Ishikawa (cell line): Measurements from ENCODE around the gene ABCD3.

ENCODE experiments used
- CEBPB ChIP-seq: IDR thresholded peaks from 2 replicates; pipeline ENCODE4 v1.6.1; 2012
- CREB1 ChIP-seq: IDR thresholded peaks from 2 replicates; pipeline ENCODE4 v1.6.1; 2012; ENCODE audit warnings: low read depth
- EGR1 ChIP-seq: IDR thresholded peaks from 2 replicates; pipeline ENCODE4 v1.6.1; 2012
- EP300 ChIP-seq: IDR thresholded peaks from 2 replicates; pipeline ENCODE4 v1.6.1; 2012; ENCODE audit warnings: borderline replicate concordance
- FOXM1 ChIP-seq: IDR thresholded peaks from 2 replicates; pipeline ENCODE4 v1.6.1; 2012; ENCODE audit warnings: low read depth, borderline replicate concordance
- NFIC ChIP-seq: IDR thresholded peaks from 2 replicates; pipeline ENCODE4 v1.6.1; 2012
- RAD21 ChIP-seq: IDR thresholded peaks from 2 replicates; pipeline ENCODE4 v1.6.1; 2012; ENCODE audit warnings: low read depth
- TAF1 ChIP-seq: IDR thresholded peaks from 2 replicates; pipeline ENCODE4 v1.6.1; 2012; ENCODE audit warnings: low read depth, mild to moderate bottlenecking
- TCF12 ChIP-seq: IDR thresholded peaks from 2 replicates; pipeline ENCODE4 v1.6.1; 2012; ENCODE audit warnings: low read depth
- TEAD4 ChIP-seq: IDR thresholded peaks from 2 replicates; pipeline ENCODE4 v1.6.1; 2012
- YY1 ChIP-seq: IDR thresholded peaks from 2 replicates; pipeline ENCODE4 v1.6.1; 2012; ENCODE audit warnings: low read depth
- ZBTB7A ChIP-seq: IDR thresholded peaks from 2 replicates; pipeline ENCODE4 v1.6.1; 2012; ENCODE audit warnings: low read depth
- TF ChIP-seq, protein P1 (sequence below): IDR thresholded peaks from 2 replicates; pipeline ENCODE4 v1.6.1; 2012; ENCODE audit warnings: low read depth, mild to moderate bottlenecking
- TF ChIP-seq, protein P2 (sequence below): IDR thresholded peaks from 2 replicates; pipeline ENCODE4 v1.6.1; 2012
- TF ChIP-seq, protein P3 (sequence below): IDR thresholded peaks from 2 replicates; pipeline ENCODE4 v1.6.1; 2012

The ABCD3 gene

DNA sequence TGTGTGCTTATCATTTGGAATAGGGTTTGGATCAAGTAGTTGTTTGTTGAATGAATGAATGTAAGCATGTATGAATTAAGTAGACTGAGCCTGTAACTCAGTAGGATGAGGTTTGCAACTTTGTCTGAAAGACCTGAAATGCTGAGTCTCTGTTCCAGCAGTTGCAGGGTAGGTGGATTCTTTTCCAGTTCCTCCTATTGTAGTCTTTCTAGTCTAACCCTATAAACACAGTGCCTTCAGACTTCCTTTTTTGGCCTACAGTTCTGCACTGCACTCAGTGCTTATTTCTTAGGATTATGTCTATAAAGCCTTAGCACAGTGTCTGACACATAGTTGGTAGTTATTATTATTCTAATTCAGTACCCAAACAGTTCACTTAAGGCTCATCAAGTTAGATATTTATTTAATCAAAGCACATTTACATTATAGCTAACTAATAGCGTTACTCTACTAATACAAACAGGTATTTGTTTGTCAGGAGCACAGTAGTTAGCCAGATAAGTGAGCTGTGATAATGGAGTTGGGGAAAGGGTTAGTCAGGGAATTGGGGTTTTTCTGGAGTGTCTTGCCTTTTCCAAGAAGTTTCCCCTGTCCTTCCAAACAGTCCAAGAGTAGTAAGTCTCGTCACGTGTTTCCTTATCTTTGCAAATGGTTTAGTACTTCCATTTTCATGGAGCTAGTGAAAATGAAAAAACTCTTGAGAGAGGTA is 45.0 kb downstream of the ABCD3 start:
- TF ChIP-seq FOXM1 = no peak
- no peak for TF ChIP-seq RAD21
- TF ChIP-seq, protein P1, sequence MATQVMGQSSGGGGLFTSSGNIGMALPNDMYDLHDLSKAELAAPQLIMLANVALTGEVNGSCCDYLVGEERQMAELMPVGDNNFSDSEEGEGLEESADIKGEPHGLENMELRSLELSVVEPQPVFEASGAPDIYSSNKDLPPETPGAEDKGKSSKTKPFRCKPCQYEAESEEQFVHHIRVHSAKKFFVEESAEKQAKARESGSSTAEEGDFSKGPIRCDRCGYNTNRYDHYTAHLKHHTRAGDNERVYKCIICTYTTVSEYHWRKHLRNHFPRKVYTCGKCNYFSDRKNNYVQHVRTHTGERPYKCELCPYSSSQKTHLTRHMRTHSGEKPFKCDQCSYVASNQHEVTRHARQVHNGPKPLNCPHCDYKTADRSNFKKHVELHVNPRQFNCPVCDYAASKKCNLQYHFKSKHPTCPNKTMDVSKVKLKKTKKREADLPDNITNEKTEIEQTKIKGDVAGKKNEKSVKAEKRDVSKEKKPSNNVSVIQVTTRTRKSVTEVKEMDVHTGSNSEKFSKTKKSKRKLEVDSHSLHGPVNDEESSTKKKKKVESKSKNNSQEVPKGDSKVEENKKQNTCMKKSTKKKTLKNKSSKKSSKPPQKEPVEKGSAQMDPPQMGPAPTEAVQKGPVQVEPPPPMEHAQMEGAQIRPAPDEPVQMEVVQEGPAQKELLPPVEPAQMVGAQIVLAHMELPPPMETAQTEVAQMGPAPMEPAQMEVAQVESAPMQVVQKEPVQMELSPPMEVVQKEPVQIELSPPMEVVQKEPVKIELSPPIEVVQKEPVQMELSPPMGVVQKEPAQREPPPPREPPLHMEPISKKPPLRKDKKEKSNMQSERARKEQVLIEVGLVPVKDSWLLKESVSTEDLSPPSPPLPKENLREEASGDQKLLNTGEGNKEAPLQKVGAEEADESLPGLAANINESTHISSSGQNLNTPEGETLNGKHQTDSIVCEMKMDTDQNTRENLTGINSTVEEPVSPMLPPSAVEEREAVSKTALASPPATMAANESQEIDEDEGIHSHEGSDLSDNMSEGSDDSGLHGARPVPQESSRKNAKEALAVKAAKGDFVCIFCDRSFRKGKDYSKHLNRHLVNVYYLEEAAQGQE = no peak
- TF ChIP-seq TCF12 = no peak

DNA sequence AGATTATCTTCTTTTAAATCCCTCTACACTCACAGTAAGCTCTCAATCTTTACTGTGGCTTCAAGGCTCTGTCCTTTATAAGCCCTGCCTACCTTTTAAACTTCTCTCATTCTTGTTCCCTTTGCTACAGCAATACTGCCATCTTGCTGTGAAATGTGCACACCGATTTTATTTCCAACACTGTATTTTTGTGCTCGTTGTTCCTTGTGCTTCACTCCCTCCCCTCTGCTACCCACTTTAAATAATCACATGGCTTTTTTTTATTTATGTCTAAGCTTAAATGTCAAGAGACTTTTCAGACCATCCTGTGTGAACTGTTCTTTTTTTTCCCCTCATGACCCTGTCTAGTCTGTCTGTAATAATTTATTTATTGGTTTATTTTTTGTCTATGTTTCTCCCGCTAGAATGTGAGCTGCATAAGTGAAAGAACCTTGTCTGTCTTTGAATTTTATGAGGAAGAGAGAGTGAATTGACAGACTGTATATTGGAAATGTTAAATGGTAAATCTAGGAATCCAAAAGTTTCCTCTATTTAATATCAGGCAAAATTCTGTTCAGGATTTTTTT is 45.7 kb downstream of the ABCD3 start:
- TF ChIP-seq RAD21 (peak; percentile 78), EGR1 (no peak)

DNA sequence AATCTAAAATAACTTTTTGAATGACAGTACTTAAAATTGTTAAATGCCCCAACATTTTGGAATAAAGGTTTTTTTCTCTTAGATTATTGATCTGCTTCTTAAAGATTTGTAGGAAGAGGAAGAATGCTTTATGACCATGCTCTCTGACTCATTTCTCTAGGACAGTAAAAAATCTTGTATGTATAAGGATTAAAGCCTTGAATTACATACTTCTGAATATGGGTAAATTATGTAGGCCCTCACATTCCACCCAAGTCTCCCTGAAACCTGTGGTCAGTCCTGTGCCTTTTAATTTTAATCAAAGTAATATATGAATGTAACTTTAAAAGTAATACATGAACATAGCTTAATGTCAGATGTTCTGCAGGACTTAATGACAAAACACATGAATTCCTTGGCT is 50.5 kb downstream of the ABCD3 start:
- TF ChIP-seq TCF12 (no peak), TAF1 (no peak), CEBPB (no peak), CREB1 (no peak), TEAD4 (no peak), FOXM1 (no peak), NFIC (no peak)
- TF ChIP-seq, protein P2, sequence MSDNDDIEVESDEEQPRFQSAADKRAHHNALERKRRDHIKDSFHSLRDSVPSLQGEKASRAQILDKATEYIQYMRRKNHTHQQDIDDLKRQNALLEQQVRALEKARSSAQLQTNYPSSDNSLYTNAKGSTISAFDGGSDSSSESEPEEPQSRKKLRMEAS = no peak

DNA sequence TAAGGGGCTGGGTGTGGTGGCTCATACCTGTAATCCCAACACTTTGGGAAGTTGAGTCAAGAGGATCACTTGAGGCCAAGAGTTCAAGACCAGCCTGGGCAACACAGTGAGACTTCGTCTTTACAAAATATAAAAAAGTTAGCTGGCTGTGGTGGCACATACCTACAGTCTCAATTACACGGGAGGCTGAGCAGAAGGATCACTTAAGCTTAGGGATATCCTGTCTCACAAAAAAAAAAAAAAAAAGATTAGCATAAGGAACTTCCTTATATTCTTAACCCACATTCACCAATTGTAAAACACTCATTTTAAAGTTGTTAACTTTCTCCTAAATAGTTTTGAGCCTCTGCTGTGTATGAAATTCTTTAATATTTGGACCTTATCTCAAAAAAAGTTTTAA is 53.1 kb downstream of the ABCD3 start:
- TF ChIP-seq EP300 (no peak), ZBTB7A (no peak), TCF12 (no peak), CEBPB (no peak), RAD21 (no peak), NFIC (no peak), YY1 (no peak), CREB1 (no peak), TEAD4 (no peak), FOXM1 (no peak), TAF1 (no peak), EGR1 (no peak)
- TF ChIP-seq, protein P2 = no peak
- TF ChIP-seq, protein P1 = no peak
- TF ChIP-seq, protein P3, sequence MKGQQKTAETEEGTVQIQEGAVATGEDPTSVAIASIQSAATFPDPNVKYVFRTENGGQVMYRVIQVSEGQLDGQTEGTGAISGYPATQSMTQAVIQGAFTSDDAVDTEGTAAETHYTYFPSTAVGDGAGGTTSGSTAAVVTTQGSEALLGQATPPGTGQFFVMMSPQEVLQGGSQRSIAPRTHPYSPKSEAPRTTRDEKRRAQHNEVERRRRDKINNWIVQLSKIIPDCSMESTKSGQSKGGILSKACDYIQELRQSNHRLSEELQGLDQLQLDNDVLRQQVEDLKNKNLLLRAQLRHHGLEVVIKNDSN = no peak

DNA sequence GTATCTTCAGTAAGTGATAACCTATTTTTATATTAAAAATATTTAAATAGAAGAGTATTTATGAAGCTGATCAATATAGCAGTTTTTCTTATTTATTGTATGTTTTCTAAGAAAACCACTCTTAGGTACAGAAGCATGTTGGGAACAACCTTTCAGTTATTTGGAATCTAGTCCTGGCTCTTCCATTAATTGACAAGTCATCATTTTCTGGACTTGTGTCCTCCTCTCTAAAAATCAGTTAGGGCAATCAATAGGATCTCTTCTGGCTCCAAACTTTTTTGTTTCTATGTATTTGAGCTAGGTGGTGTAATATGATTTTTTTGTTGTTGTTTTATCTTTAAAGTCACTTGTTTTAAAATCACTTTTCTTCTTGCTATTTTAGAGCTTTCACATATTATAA is 57.0 kb downstream of the ABCD3 start:
- TF ChIP-seq, protein P1 = no peak
- TF ChIP-seq TAF1 = no peak
- TF ChIP-seq TCF12 = no peak

DNA sequence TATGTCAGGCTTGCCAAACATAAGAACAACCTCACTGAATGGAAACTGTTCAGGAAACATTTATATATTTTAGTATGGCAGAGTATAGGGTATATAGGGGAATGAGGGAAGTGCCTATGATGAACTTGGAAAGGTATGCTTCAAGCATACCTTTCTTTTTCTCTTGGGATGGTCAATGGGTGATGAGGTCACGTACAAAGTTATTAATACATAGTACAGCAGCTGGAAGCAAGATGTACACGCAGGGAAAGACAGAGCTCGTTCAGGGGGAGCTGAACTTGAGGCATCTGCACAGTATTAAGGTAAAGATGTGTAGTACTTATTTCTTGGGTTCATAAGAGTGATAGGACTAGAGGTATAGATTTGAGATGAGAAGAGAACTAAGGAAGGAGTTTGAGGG is 61.5 kb downstream of the ABCD3 start:
- no peak for TF ChIP-seq FOXM1
- TF ChIP-seq, protein P2 = no peak
- TF ChIP-seq ZBTB7A = no peak
- no peak for TF ChIP-seq TCF12
- no peak for TF ChIP-seq EGR1
- no peak for TF ChIP-seq YY1
- TF ChIP-seq CEBPB = no peak
- TF ChIP-seq EP300 = no peak
